K562 (cell line): ENCODE results near the gene ADCY5. TPM values are rescaled to one million over a fixed set of nuclear protein-coding genes. Genes with fewer than 3 reads are reported as not detected.

ENCODE experiments used
- ATAC-seq: fragments of 200-7000 bp; cut with Tn5 transposase; 3 replicates; pipeline ENCODE4 v1.9.1; 2020; ENCODE audit warnings: moderate library complexity
- BruUV-seq: library from RNA; stranded (reverse); fragments of 400-500 nt; replicated peaks from 2 replicates; lab custom pipeline; 2021; lab: Mats Ljungman, UMichigan
- CTCF ChIA-PET: fragments of 300-600 bp; formaldehyde crosslinking; extraction: SDS; loops from one replicate; lab custom pipeline; 2021; ENCODE audit warnings: low intra/inter-chr PET ratio; lab: Yijun Ruan, JAX
- POLR2A ChIA-PET: fragments of 300-600, 350-650 bp; sonication (Branson Sonifier 250); formaldehyde crosslinking; extraction: SDS; loops from one replicate; lab custom pipeline; 2021; ENCODE audit warnings: antibody characterized with exemption, inconsistent platforms; lab: Yijun Ruan, JAX
- DNase-seq, 4 experiments: peaks; one replicate each; pipeline versions ENCODE4 v3.0.0 to v3.0.0-alpha.2; 2011 to 2018; ENCODE audit warnings: low spot score in 3 of 4, mixed read lengths in 3 of 4; ENCODE audit errors: extremely low read depth in 1 of 4
- FAIRE-seq: peaks from 2 replicates; lab custom pipeline; 2011; peaks lifted over from hg19 to GRCh38; lab: Jason Lieb, UNC
- H2AFZ ChIP-seq: 2 replicates; pipeline ENCODE4 v1.6.0; 2011; ENCODE audit warnings: low read depth, low read length, control low read depth, inconsistent platforms
- H3K27ac ChIP-seq: fragments of 200-600 bp; 3 replicates; pipeline ENCODE4 v1.8.0; 2011; ENCODE audit warnings: low read depth, mild to moderate bottlenecking, control low read depth, inconsistent platforms, low read length, moderate library complexity, mixed read lengths; ENCODE audit errors: extremely low read depth
- H3K27me3 ChIP-seq, 2 experiments: fragments of 300-600 bp in 1 of 2; 2 replicates in 1 of 2; 3 replicates in 1 of 2; pipeline versions ENCODE4 v1.6.0 to v1.8.0; 2011; ENCODE audit warnings: inconsistent platforms in 2 of 2, low read length in 2 of 2, mild to moderate bottlenecking in 1 of 2, mixed read lengths in 1 of 2, moderate library complexity in 1 of 2; ENCODE audit not compliant: control insufficient read depth in 2 of 2, insufficient read depth in 2 of 2
- H3K36me3 ChIP-seq: fragments of 300-600 bp; 3 replicates; pipeline ENCODE4 v1.8.0; 2011; ENCODE audit warnings: mild to moderate bottlenecking, low read length, inconsistent platforms; ENCODE audit not compliant: control insufficient read depth, insufficient read depth
- H3K4me1 ChIP-seq, 2 experiments: fragments of 200-600 bp in 1 of 2; replicated peaks in 1 of 2; 2 replicates in 1 of 2; 3 replicates in 1 of 2; pipeline versions ENCODE4 v1.5.1 to v1.8.0; 2011; ENCODE audit warnings: inconsistent platforms in 2 of 2, low read length in 2 of 2, mild to moderate bottlenecking in 1 of 2, mixed read lengths in 1 of 2, moderate library complexity in 1 of 2; ENCODE audit not compliant: control insufficient read depth in 2 of 2, insufficient read depth in 2 of 2
- H3K4me2 ChIP-seq: 2 replicates; pipeline ENCODE4 v1.6.1; 2011; ENCODE audit warnings: low read length, control low read depth, inconsistent platforms, mixed read lengths; ENCODE audit not compliant: insufficient read depth
- H3K4me3 ChIP-seq: fragments of 200-600 bp; sonication (generic), shearing (Covaris generic); 2 replicates; pipeline ENCODE4 v1.5.1; 2016; ENCODE audit warnings: control low read depth, inconsistent platforms
- H3K79me2 ChIP-seq: fragments of 200-600 bp; 3 replicates; pipeline ENCODE4 v1.8.0; 2011; ENCODE audit warnings: low read length, inconsistent platforms; ENCODE audit not compliant: control insufficient read depth, insufficient read depth
- H3K9ac ChIP-seq, 2 experiments: 2 replicates each; pipeline versions ENCODE4 v1.6.0 to v1.6.1; 2011; ENCODE audit warnings: low read depth in 2 of 2, low read length in 2 of 2, control low read depth in 1 of 2, inconsistent platforms in 1 of 2, mild to moderate bottlenecking in 1 of 2, mixed read lengths in 1 of 2; ENCODE audit not compliant: insufficient read depth in 1 of 2
- H3K9me1 ChIP-seq: one replicate; pipeline ENCODE4 v1.6.0; 2011; ENCODE audit warnings: inconsistent platforms, mild to moderate bottlenecking, low read length, moderate library complexity; ENCODE audit not compliant: control insufficient read depth, insufficient read depth
- H3K9me3 ChIP-seq: replicated peaks from 2 replicates; pipeline ENCODE4 v1.5.1; 2011; ENCODE audit warnings: low read depth, low read length, inconsistent platforms; ENCODE audit not compliant: control insufficient read depth, insufficient read depth
- H4K20me1 ChIP-seq: replicated peaks from 2 replicates; pipeline ENCODE4 v1.6.1; 2011; ENCODE audit warnings: low read length, inconsistent platforms, mixed read lengths; ENCODE audit not compliant: control insufficient read depth, insufficient read depth
- CCAR2 ChIP-seq: fragments of 200-400 bp; formaldehyde crosslinking; IDR thresholded peaks from 2 replicates; pipeline ENCODE4 v1.6.1; 2017; ENCODE audit warnings: mild to moderate bottlenecking, low read depth, low read length
- CHD2 ChIP-seq: IDR thresholded peaks from 2 replicates; pipeline ENCODE4 v1.6.1; 2011; ENCODE audit warnings: low read depth, low read length
- NCOA1 ChIP-seq: fragments of 450-650 bp; IDR thresholded peaks from 2 replicates; pipeline ENCODE4 v1.6.1; 2016; ENCODE audit warnings: low read depth
- NELFE ChIP-seq: IDR thresholded peaks from 2 replicates; pipeline ENCODE4 v1.6.1; 2011; ENCODE audit warnings: mild to moderate bottlenecking; ENCODE audit not compliant: insufficient read depth, insufficient read length
- NR2C2 ChIP-seq, 2 experiments: fragments of 200-800 bp in 1 of 2; sonication (Bioruptor generic) in 1 of 2; sonication (generic) in 1 of 2; formaldehyde crosslinking in 1 of 2; IDR thresholded peaks; 2 replicates each; pipeline versions ENCODE4 v1.6.1 to v1.8.0; 2016 to 2022; ENCODE audit warnings: mild to moderate bottlenecking in 1 of 2, missing compliant biosample characterization in 1 of 2, missing genetic modification characterization in 1 of 2, missing genetic modification reagents in 1 of 2
- PHTF2 ChIP-seq: fragments of 250-450 bp; sonication (Bioruptor Pico); IDR thresholded peaks from 2 replicates; pipeline ENCODE4 v1.5.0; 2021; ENCODE audit warnings: mild to moderate bottlenecking
- POLR2AphosphoS2 ChIP-seq: IDR thresholded peaks from 2 replicates; pipeline ENCODE4 v1.6.1; 2012; ENCODE audit warnings: low read length, improper control_type of control experiment
- U2AF2 ChIP-seq: fragments of 200-400 bp; formaldehyde crosslinking; optimal IDR thresholded peaks from 2 replicates; pipeline ENCODE3; 2017; ENCODE audit warnings: low read depth, mild to moderate bottlenecking, low read length
- ZC3H4 ChIP-seq: sonication (generic); formaldehyde crosslinking; IDR thresholded peaks from 2 replicates; pipeline ENCODE4 v1.9.0; 2021; ENCODE audit warnings: missing genetic modification reagents, borderline replicate concordance
- ZEB2 ChIP-seq: fragments of 450-650 bp; IDR thresholded peaks from 2 replicates; pipeline ENCODE4 v1.6.1; 2016
- ZNF79 ChIP-seq: fragments of 250-450 bp; sonication (Bioruptor Pico); IDR thresholded peaks from 2 replicates; pipeline ENCODE4 v1.4.0; 2020; ENCODE audit warnings: low read depth, mild to moderate bottlenecking, moderate library complexity
- WGBS: fragments of 100-300 bp; shearing (Covaris generic); methylation state at CpG from one replicate; pipeline ENCODE4 v1.1.6; 2016; ENCODE audit warnings: low coverage, mixed read lengths; ENCODE audit not compliant: insufficient coverage; ENCODE audit errors: missing lambda C conversion rate; 5-methylcytosine and 5-hydroxymethylcytosine counted together
- in situ Hi-C: fragments of 300-500 bp; cut with MboI; formaldehyde crosslinking; loops from 4 replicates; pipeline ENCODE4 v1.15.0; 2018; ENCODE audit warnings: inconsistent platforms, mixed read lengths
- intact Hi-C: fragments of 100-400 bp; cut with micrococcal nuclease; formaldehyde crosslinking; loops from 2 replicates; pipeline ENCODE4 v1.14.2; 2022
- polyA plus RNA-seq, 8 experiments: library from polyadenylated mRNA; depleted of rRNA in 4 of 8; stranded (reverse) in 5 of 8; unstranded in 3 of 8; fragments of >200 nt; fragmentation: Nextera tagmentation in 2 of 8; fragmentation: Illumina TruSeq in 1 of 8; extraction: Ambion mirVana in 2 of 8; extraction: Trizol in 1 of 8; gene quantifications; 2 replicates each; pipeline versions ENCODE4 v1.2.1 to v1.2.3, GENCODE V29; 2011 to 2014; ENCODE audit warnings: inconsistent platforms in 1 of 8, missing spikeins in 1 of 8
- total RNA-seq, 7 experiments: library from RNA; depleted of rRNA in 6 of 7; stranded (reverse); fragments of >200 nt in 6 of 7; fragmentation: Illumina TruSeq in 2 of 7; extraction: Trizol in 2 of 7; gene quantifications; 2 replicates each; pipeline versions ENCODE4 v1.2.1 to v1.2.3, GENCODE V29; 2011 to 2021; ENCODE audit warnings: low replicate concordance in 1 of 7

ADCY5 gene
- total and polyA plus RNA-seq, 9 of the 15 experiments (the other 6 are each of a cell fraction or from before 2014, with no cell fraction given), result under 0.01 TPM; not detected in 8

DNA sequence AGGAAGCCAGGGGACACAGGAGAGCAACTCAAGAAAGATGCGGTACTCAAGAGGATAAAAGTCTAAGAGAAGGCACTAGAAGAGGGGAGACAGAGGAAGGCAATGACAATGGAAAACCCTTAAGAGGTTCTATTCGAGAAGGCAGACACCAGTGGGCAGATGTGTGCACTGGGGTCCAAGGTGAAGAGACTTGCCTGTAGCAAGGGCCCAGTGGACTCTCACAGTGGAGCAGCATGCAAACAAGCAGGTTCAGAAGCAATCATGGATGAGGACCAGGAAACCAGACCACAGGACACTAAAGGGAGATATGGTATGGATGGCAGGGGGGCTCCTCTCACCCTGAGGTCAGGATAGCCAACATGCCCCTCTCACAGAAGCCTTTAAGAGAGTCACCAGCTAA, 2.7 kb downstream of the ADCY5 start:
- H2AFZ ChIP-seq, result no peak overlapping the region
- peaks cover 3% of the 10 kb centered on the region for H3K9me1 ChIP-seq
- POLR2A ChIA-PET, result interaction anchor here (0.6 kb wide), 1 partner anchor 183 kb away, joined by 4 read pairs; no protein-coding TSS in a partner anchor
- in situ Hi-C loops, result no loop called here
- H3K4me2 ChIP-seq, result no peak overlapping the region
- no peak for ATAC-seq
- TF ChIP-seq CHD2 (no peak), NCOA1 (no peak), ZC3H4 (CRISPR knock-in tag) (no peak), NR2C2 (CRISPR knock-in tag; IDR thresholded peaks at IDR 0.05) (no peak), NR2C2 (tag; IDR thresholded peaks at IDR 0.05) (no peak), PHTF2 (CRISPR knock-in tag) (no peak), POLR2AphosphoS2 (no peak), U2AF2 (no peak), ZNF79 (CRISPR knock-in tag) (no peak), NELFE (no peak), CCAR2 (no peak), ZEB2 (no peak)
- TF ChIP-seq, all 486 proteins: peak for 0
- intact Hi-C loops, result no loop called here
- DNase-seq, result no peak
- peaks cover 0 to 24% of the 10 kb centered on the region in 2 experiments; a peak in 2 of 5 replicates for H3K4me1 ChIP-seq
- H3K4me3 ChIP-seq, result no peak overlapping the region
- 0% methylated on average over 2 of the region's 2 CpGs for WGBS
- H3K9ac ChIP-seq, result no peak overlapping the region
- H3K27ac ChIP-seq, result no peak overlapping the region
- H3K9me3 ChIP-seq, result no peaks in the 10 kb centered on the region
- H4K20me1 ChIP-seq, result peaks cover 6% of the 10 kb centered on the region; the same call in 1 of the 2 replicates
- H3K27me3 ChIP-seq, result peaks cover 0 to 29% of the 10 kb centered on the region in 2 experiments; a peak in 2 of 5 replicates
- CTCF ChIA-PET, result no interaction called here
- no TSS peak for BruUV-seq
- no peaks in the 10 kb centered on the region for H3K36me3 ChIP-seq
- no peak for FAIRE-seq
- no peaks in the 10 kb centered on the region for H3K79me2 ChIP-seq
